IMR-90 (cell line): ENCODE measurements around the gene PSEN1.

Source experiments
- POLR2A ChIP-seq: IDR thresholded peaks from 2 replicates; pipeline ENCODE4 v1.6.1; 2012; ENCODE audit warnings: mild to moderate bottlenecking, low read depth, low read length
- TF ChIP-seq, protein P1 (sequence below): conservative IDR thresholded peaks from 2 replicates; pipeline ENCODE4 v1.5.1; 2012; ENCODE audit warnings: mild to moderate bottlenecking, low read depth, low read length, improper control_type of control experiment

DNA sequence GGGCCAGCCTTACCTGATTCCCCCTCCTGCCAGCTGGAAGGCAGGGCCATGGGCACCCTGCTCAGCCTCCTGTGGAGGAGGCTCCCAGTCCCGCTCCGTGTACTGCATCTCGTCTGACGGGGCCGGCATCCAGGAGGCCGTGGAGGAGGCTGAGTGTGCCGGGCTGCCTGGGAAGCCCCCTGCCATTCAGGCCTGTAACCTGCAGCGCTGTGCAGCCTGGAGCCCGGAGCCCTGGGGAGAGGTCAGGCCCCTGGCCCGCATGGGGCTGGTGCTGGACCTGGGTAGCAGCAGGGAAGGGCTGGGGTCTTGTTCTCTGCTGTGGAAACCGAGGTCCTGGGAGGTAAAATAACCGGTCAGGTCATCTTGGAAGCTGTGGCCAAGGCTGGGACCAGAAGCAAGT lies 117.4 kb downstream of the PSEN1 start:
- TF ChIP-seq, protein P1, sequence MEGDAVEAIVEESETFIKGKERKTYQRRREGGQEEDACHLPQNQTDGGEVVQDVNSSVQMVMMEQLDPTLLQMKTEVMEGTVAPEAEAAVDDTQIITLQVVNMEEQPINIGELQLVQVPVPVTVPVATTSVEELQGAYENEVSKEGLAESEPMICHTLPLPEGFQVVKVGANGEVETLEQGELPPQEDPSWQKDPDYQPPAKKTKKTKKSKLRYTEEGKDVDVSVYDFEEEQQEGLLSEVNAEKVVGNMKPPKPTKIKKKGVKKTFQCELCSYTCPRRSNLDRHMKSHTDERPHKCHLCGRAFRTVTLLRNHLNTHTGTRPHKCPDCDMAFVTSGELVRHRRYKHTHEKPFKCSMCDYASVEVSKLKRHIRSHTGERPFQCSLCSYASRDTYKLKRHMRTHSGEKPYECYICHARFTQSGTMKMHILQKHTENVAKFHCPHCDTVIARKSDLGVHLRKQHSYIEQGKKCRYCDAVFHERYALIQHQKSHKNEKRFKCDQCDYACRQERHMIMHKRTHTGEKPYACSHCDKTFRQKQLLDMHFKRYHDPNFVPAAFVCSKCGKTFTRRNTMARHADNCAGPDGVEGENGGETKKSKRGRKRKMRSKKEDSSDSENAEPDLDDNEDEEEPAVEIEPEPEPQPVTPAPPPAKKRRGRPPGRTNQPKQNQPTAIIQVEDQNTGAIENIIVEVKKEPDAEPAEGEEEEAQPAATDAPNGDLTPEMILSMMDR = no peak
- TF ChIP-seq POLR2A = no peak
